ENCODE data around the gene OSBPL7. TPM values are rescaled to one million over a fixed set of nuclear protein-coding genes. Genes with fewer than 3 reads are reported as not detected.

OSBPL7 gene
- polyA plus RNA-seq, 4 donors = 16.7 to 67.5 (median 27.3) TPM

GRCh38 chr17:47862621-47863440 is 41.2 kb upstream of the OSBPL7 start:
- DNase-seq = peak in 1 of 2 donors; percentile 72
- Histone ChIP-seq H3K36me3 (ENCODE audit: control insufficient read depth in 3 of 3, insufficient read depth in 2 of 3, low read depth in 1 of 3, low read length in 3 of 3) (no peaks in the 10 kb centered on the region), H3K27ac (ENCODE audit: low read depth in 1 of 3, low read length in 2 of 3) (no peak overlapping the region), H3K27me3 (ENCODE audit: control insufficient read depth in 3 of 3, insufficient read depth in 3 of 3, low read length in 3 of 3) (peaks cover 0 to 26% (median 3%) of the 10 kb centered on the region in 3 donors), H3K4me3 (ENCODE audit: low read depth in 1 of 3, low read length in 3 of 3) (no peak overlapping the region), H3K4me1 (ENCODE audit: control insufficient read depth in 3 of 3, insufficient read depth in 2 of 3, low read depth in 1 of 3, low read length in 2 of 3) (peaks cover 0 to 2% (median 0%) of the 10 kb centered on the region in 3 donors), H3K9me3 (ENCODE audit: control insufficient read depth in 2 of 2, insufficient read depth in 1 of 2, low read depth in 1 of 2, low read length in 1 of 2) (no peaks in the 10 kb centered on the region)
- WGBS, 3 donors = 34 to 60% (median 59%) methylated on average over 7 of the region's 7 CpGs
- FAIRE-seq = no peak

- Histone ChIP-seq H3K4me1 (ENCODE audit: control insufficient read depth in 3 of 3, insufficient read depth in 2 of 3, low read depth in 1 of 3, low read length in 2 of 3) (peaks cover 0 to 2% (median 0%) of the 10 kb centered on the region in 3 donors), H3K27ac (ENCODE audit: low read depth in 1 of 3, low read length in 2 of 3) (no peak overlapping the region), H3K4me3 (ENCODE audit: low read depth in 1 of 3, low read length in 3 of 3) (no peak overlapping the region), H3K9me3 (ENCODE audit: control insufficient read depth in 2 of 2, insufficient read depth in 1 of 2, low read depth in 1 of 2, low read length in 1 of 2) (no peaks in the 10 kb centered on the region), H3K36me3 (ENCODE audit: control insufficient read depth in 3 of 3, insufficient read depth in 2 of 3, low read depth in 1 of 3, low read length in 3 of 3) (no peaks in the 10 kb centered on the region), H3K27me3 (ENCODE audit: control insufficient read depth in 3 of 3, insufficient read depth in 3 of 3, low read length in 3 of 3) (peaks cover 0 to 30% (median 0%) of the 10 kb centered on the region in 3 donors)
- 93 to 97% (median 96%) methylated on average over 5 of the region's 5 CpGs for WGBS, 3 donors
- DNase-seq (no peak), FAIRE-seq (no peak)
Measured at GRCh38 chr17:47860386-47860785, 38.8 kb upstream of the OSBPL7 start.

- FAIRE-seq (no peak), DNase-seq (no peak)
- peaks cover 0 to 47% (median 16%) of the 10 kb centered on the region in 3 donors for H3K27me3 ChIP-seq (ENCODE audit: control insufficient read depth in 3 of 3, insufficient read depth in 3 of 3, low read length in 3 of 3)
Measured at GRCh38 chr17:47857551-47858455, 36.2 kb upstream of the OSBPL7 start.

GRCh38 chr17:47856830-47857229 is 35.2 kb upstream of the OSBPL7 start:
- Histone ChIP-seq H3K36me3 (ENCODE audit: control insufficient read depth in 3 of 3, insufficient read depth in 2 of 3, low read depth in 1 of 3, low read length in 3 of 3) (no peaks in the 10 kb centered on the region), H3K27ac (ENCODE audit: low read depth in 1 of 3, low read length in 2 of 3) (no peak overlapping the region), H3K27me3 (ENCODE audit: control insufficient read depth in 3 of 3, insufficient read depth in 3 of 3, low read length in 3 of 3) (peaks cover 0 to 57% (median 24%) of the 10 kb centered on the region in 3 donors), H3K4me3 (ENCODE audit: low read depth in 1 of 3, low read length in 3 of 3) (no peak overlapping the region), H3K9me3 (ENCODE audit: control insufficient read depth in 2 of 2, insufficient read depth in 1 of 2, low read depth in 1 of 2, low read length in 1 of 2) (no peaks in the 10 kb centered on the region), H3K4me1 (ENCODE audit: control insufficient read depth in 3 of 3, insufficient read depth in 2 of 3, low read depth in 1 of 3, low read length in 2 of 3) (peaks cover 0 to 4% (median 0%) of the 10 kb centered on the region in 3 donors)
- no peak for DNase-seq
- no peak for FAIRE-seq

More at GRCh38 chr17:47857551-47858455, 36.2 kb upstream of the OSBPL7 start:
- H3K27ac ChIP-seq (ENCODE audit: low read depth in 1 of 3, low read length in 2 of 3) = no peak overlapping the region
- H3K9me3 ChIP-seq (ENCODE audit: control insufficient read depth in 2 of 2, insufficient read depth in 1 of 2, low read depth in 1 of 2, low read length in 1 of 2) = no peaks in the 10 kb centered on the region
- H3K36me3 ChIP-seq (ENCODE audit: control insufficient read depth in 3 of 3, insufficient read depth in 2 of 3, low read depth in 1 of 3, low read length in 3 of 3) = no peaks in the 10 kb centered on the region
- no peak overlapping the region for H3K4me3 ChIP-seq (ENCODE audit: low read depth in 1 of 3, low read length in 3 of 3)
- WGBS, 3 donors = 69 to 81% (median 70%) methylated on average over 14 to 16 of the region's 16 CpGs
- no peaks in the 10 kb centered on the region for H3K4me1 ChIP-seq (ENCODE audit: control insufficient read depth in 3 of 3, insufficient read depth in 2 of 3, low read depth in 1 of 3, low read length in 2 of 3)

GRCh38 chr17:47855737-47856136 is 34.1 kb upstream of the OSBPL7 start:
- Histone ChIP-seq H3K27me3 (ENCODE audit: control insufficient read depth in 3 of 3, insufficient read depth in 3 of 3, low read length in 3 of 3) (peaks cover 0 to 62% (median 26%) of the 10 kb centered on the region in 3 donors), H3K4me3 (ENCODE audit: low read depth in 1 of 3, low read length in 3 of 3) (no peak overlapping the region), H3K4me1 (ENCODE audit: control insufficient read depth in 3 of 3, insufficient read depth in 2 of 3, low read depth in 1 of 3, low read length in 2 of 3) (peaks cover 0 to 10% (median 6%) of the 10 kb centered on the region in 3 donors), H3K9me3 (ENCODE audit: control insufficient read depth in 2 of 2, insufficient read depth in 1 of 2, low read depth in 1 of 2, low read length in 1 of 2) (no peaks in the 10 kb centered on the region), H3K36me3 (ENCODE audit: control insufficient read depth in 3 of 3, insufficient read depth in 2 of 3, low read depth in 1 of 3, low read length in 3 of 3) (no peaks in the 10 kb centered on the region), H3K27ac (ENCODE audit: low read depth in 1 of 3, low read length in 2 of 3) (no peak overlapping the region)
- FAIRE-seq (no peak), DNase-seq (no peak)
- 31 to 48% (median 47%) methylated on average over 3 of the region's 3 CpGs for WGBS, 3 donors

- no peak for FAIRE-seq
- Histone ChIP-seq H3K4me3 (ENCODE audit: low read depth in 1 of 3, low read length in 3 of 3) (no peak overlapping the region), H3K36me3 (ENCODE audit: control insufficient read depth in 3 of 3, insufficient read depth in 2 of 3, low read depth in 1 of 3, low read length in 3 of 3) (no peaks in the 10 kb centered on the region), H3K9me3 (ENCODE audit: control insufficient read depth in 2 of 2, insufficient read depth in 1 of 2, low read depth in 1 of 2, low read length in 1 of 2) (no peaks in the 10 kb centered on the region), H3K4me1 (ENCODE audit: control insufficient read depth in 3 of 3, insufficient read depth in 2 of 3, low read depth in 1 of 3, low read length in 2 of 3) (peaks cover 0 to 16% (median 6%) of the 10 kb centered on the region in 3 donors), H3K27ac (ENCODE audit: low read depth in 1 of 3, low read length in 2 of 3) (no peak overlapping the region), H3K27me3 (ENCODE audit: control insufficient read depth in 3 of 3, insufficient read depth in 3 of 3, low read length in 3 of 3) (peaks cover 0 to 77% (median 27%) of the 10 kb centered on the region in 3 donors)
- WGBS, 3 donors = 27 to 52% (median 42%) methylated on average over 5 of the region's 5 CpGs
- no peak for DNase-seq
Measured at GRCh38 chr17:47853616-47854015, 32.0 kb upstream of the OSBPL7 start.

GRCh38 chr17:47852113-47852949 is 30.7 kb upstream of the OSBPL7 start:
- FAIRE-seq (no peak), DNase-seq (peak in 1 of 2 donors; percentile 42)
- no peak overlapping the region for H3K27ac ChIP-seq (ENCODE audit: low read depth in 1 of 3, low read length in 2 of 3)
- H3K4me1 ChIP-seq (ENCODE audit: control insufficient read depth in 3 of 3, insufficient read depth in 2 of 3, low read depth in 1 of 3, low read length in 2 of 3) = peaks cover 0 to 16% (median 6%) of the 10 kb centered on the region in 3 donors
- no peaks in the 10 kb centered on the region for H3K9me3 ChIP-seq (ENCODE audit: control insufficient read depth in 2 of 2, insufficient read depth in 1 of 2, low read depth in 1 of 2, low read length in 1 of 2)
- H3K4me3 ChIP-seq (ENCODE audit: low read depth in 1 of 3, low read length in 3 of 3) = no peak overlapping the region
- peaks cover 0 to 89% (median 34%) of the 10 kb centered on the region in 3 donors for H3K27me3 ChIP-seq (ENCODE audit: control insufficient read depth in 3 of 3, insufficient read depth in 3 of 3, low read length in 3 of 3)
- WGBS, 3 donors = 22 to 33% (median 23%) methylated on average over 32 of the region's 32 CpGs
- H3K36me3 ChIP-seq (ENCODE audit: control insufficient read depth in 3 of 3, insufficient read depth in 2 of 3, low read depth in 1 of 3, low read length in 3 of 3) = no peaks in the 10 kb centered on the region
